Measurements from ENCODE around the gene CLDN3. TPM values are rescaled to one million over a fixed set of nuclear protein-coding genes. Genes with fewer than 3 reads are reported as not detected.

Gene CLDN3, protein sequence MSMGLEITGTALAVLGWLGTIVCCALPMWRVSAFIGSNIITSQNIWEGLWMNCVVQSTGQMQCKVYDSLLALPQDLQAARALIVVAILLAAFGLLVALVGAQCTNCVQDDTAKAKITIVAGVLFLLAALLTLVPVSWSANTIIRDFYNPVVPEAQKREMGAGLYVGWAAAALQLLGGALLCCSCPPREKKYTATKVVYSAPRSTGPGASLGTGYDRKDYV
- total RNA-seq (2022) (122 and 135 TPM in 2 replicates), Bru-seq, nascent RNA (percentile 76 among the genes with signal in this experiment), BruChase-seq, experiment 1, labeled RNA remaining after a 6-hour chase (percentile 97 among the genes with signal in this experiment), BruChase-seq, experiment 2, labeled RNA remaining after a 2-hour chase (percentile 98 among the genes with signal in this experiment)
- long read RNA-seq, transcript CLDN3-201 (1 exons, 1,274 nt): major isoform, 474 of 474 reads
- long read RNA-seq, partial matches to known transcripts: 0 of 474 reads
- long read RNA-seq, other reads (novel, unspliced or antisense): 0 of 474 reads

DNA sequence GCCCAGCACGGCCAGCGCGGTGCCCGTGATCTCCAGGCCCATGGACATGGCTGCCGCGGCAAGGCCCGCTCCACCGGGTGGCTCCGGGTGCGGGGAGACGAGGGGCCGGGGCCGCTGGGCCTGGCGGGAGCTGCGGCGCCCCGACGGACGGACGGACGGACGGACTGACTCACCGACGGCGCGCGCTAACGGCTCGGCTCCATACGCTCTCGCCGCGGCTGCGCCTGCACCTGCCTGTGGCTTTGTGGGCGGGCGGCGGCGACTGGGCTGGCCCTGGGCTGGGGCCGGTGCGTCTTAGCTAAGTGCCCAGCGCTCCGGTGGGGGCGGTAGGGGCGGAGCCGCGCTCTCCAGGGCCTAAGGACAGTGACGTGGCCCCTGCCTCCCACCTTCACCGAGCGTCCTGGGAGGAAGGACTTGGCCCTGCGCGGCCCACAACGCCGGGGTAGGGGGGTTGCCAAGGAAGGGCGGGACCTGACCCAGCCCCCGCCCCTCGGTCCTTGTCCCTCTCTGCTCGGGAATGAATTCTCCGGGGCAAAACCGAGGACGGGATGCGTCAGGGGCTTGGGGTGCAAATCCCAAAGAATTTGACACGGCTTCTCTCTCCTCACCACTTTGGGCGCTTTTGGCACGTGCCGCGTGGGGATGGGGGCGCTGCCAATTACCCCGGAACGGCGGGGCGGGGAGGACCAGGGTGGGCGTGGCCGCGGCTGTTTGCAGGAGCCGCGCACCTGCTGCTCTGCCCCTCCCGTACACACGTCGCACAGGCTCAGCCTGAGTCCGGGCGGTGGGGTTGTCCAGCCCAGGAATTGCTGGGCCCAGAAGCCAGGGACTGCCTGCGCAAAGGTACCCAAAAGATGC is at the start of gene CLDN3:
CLDN3 (minus strand) TSS at position 269 of the 858 bp plus-strand sequence; CDS start at position 48, 221 bp downstream.
- CTCF ChIA-PET: interaction anchor here (0.7 to 1.2 kb wide), 5 partner anchors 27 to 84 kb away, joined by 3 to 4 read pairs (median 4); partner anchors contain the start of gene ABHD11
- H3K36me3 Mint-ChIP-seq (ENCODE audit: insufficient read depth, unreplicated experiment): peaks cover 37% of the 10 kb centered on the region
- peak; percentile 95 for DNase-seq
- intact Hi-C loops (cut with micrococcal nuclease; ENCODE audit: unreplicated experiment): loop anchor here (2.0 kb wide), 1 partner anchor 81 kb away; no protein-coding TSS in a partner anchor
- H3K4me1 Mint-ChIP-seq (ENCODE audit: low read depth, unreplicated experiment): peaks cover 17% of the 10 kb centered on the region
- no peaks in the 10 kb centered on the region for H3K9me3 Mint-ChIP-seq (ENCODE audit: low read depth, unreplicated experiment)
- no TSS peak for BruUV-seq (replicated peaks)
- peak within 1 kb of the TSS; percentile 88 for H3K4me3 Mint-ChIP-seq (ENCODE audit: low read depth, unreplicated experiment)
- H3K27me3 Mint-ChIP-seq (ENCODE audit: unreplicated experiment): no peaks in the 10 kb centered on the region
- peak within 1 kb of the TSS; percentile 69 for H3K27ac Mint-ChIP-seq (ENCODE audit: unreplicated experiment)
- no peak for TF ChIP-seq CTCF (IDR thresholded peaks at IDR 0.05; ENCODE audit: unreplicated experiment)

DNA sequence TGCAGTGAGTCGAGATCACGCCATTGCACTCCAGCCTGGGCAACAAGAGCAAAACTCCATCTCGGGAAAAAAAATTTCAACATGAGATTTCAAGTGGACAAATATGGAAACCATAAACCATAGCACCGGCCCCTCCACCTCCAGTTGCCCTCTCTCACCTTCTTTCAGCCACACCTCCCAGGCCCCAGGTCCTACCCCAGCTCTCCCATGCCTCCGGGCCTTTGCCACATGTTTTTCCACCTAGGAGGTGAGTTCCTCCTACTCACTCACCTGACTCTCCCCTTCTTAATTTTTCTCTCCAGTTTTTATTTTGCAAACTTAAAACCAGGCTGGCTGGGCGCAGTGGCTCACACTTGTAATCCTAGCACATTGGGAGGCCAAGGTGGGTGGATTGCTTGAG is 47.1 kb upstream of the CLDN3 start:
- CTCF ChIA-PET: interaction anchor here (0.6 kb wide), 1 partner anchor 19 kb away, joined by 3 read pairs; no protein-coding TSS in a partner anchor
- no peak for DNase-seq
- no peaks in the 10 kb centered on the region for H3K27me3 Mint-ChIP-seq (ENCODE audit: unreplicated experiment)
- H3K4me1 Mint-ChIP-seq (ENCODE audit: low read depth, unreplicated experiment): peaks cover 10% of the 10 kb centered on the region
- BruUV-seq (replicated peaks): no TSS peak
- intact Hi-C loops (cut with micrococcal nuclease; ENCODE audit: unreplicated experiment): no loop called here
- no peaks in the 10 kb centered on the region for H3K9me3 Mint-ChIP-seq (ENCODE audit: low read depth, unreplicated experiment)
- no peak for TF ChIP-seq CTCF (IDR thresholded peaks at IDR 0.05; ENCODE audit: unreplicated experiment)
- H3K27ac Mint-ChIP-seq (ENCODE audit: unreplicated experiment): no peak overlapping the region
- no peak overlapping the region for H3K4me3 Mint-ChIP-seq (ENCODE audit: low read depth, unreplicated experiment)
- peaks cover 4% of the 10 kb centered on the region for H3K36me3 Mint-ChIP-seq (ENCODE audit: insufficient read depth, unreplicated experiment)

- H3K36me3 Mint-ChIP-seq (ENCODE audit: insufficient read depth, unreplicated experiment): peaks cover 4% of the 10 kb centered on the region
- no peak overlapping the region for H3K27ac Mint-ChIP-seq (ENCODE audit: unreplicated experiment)
- CTCF ChIA-PET: interaction anchor here (0.9 kb wide), 1 partner anchor 183 kb away, joined by 5 read pairs; no protein-coding TSS in a partner anchor
- no peak for DNase-seq
- no peak for TF ChIP-seq CTCF (IDR thresholded peaks at IDR 0.05; ENCODE audit: unreplicated experiment)
- intact Hi-C loops (cut with micrococcal nuclease; ENCODE audit: unreplicated experiment): no loop called here
- no peaks in the 10 kb centered on the region for H3K27me3 Mint-ChIP-seq (ENCODE audit: unreplicated experiment)
- H3K4me1 Mint-ChIP-seq (ENCODE audit: low read depth, unreplicated experiment): no peaks in the 10 kb centered on the region
- H3K9me3 Mint-ChIP-seq (ENCODE audit: low read depth, unreplicated experiment): no peaks in the 10 kb centered on the region
- H3K4me3 Mint-ChIP-seq (ENCODE audit: low read depth, unreplicated experiment): no peak overlapping the region
- no TSS peak for BruUV-seq (replicated peaks)
Measured at GRCh38 chr7:73815436-73815835, 45.4 kb upstream of the CLDN3 start.

DNA sequence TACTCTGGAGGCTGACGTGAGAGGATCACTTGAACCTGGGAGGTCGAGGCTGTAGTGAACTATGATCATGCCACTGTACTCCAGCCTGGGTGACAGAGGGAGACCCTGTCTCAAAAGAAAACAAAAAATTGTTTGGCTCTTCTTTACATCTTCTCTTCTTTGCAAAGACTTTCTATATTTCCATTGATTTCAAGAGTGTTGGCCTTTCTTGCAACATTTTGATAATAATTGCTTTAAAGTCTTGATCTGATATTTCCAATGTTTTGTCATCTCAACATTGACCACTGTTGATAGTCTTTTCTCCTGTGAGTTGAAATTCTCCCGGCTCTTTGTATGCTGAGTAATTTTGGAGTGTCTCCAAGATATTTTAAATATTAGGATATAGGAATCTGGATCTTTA is 42.9 kb upstream of the CLDN3 start:
- peaks cover 10% of the 10 kb centered on the region for H3K36me3 Mint-ChIP-seq (ENCODE audit: insufficient read depth, unreplicated experiment)
- peaks cover 7% of the 10 kb centered on the region for H3K4me1 Mint-ChIP-seq (ENCODE audit: low read depth, unreplicated experiment)
- no TSS peak for BruUV-seq (replicated peaks)
- H3K27ac Mint-ChIP-seq (ENCODE audit: unreplicated experiment): no peak overlapping the region
- H3K27me3 Mint-ChIP-seq (ENCODE audit: unreplicated experiment): no peaks in the 10 kb centered on the region
- DNase-seq: no peak
- intact Hi-C loops (cut with micrococcal nuclease; ENCODE audit: unreplicated experiment): no loop called here
- H3K4me3 Mint-ChIP-seq (ENCODE audit: low read depth, unreplicated experiment): no peak overlapping the region
- no peak for TF ChIP-seq CTCF (IDR thresholded peaks at IDR 0.05; ENCODE audit: unreplicated experiment)
- no peaks in the 10 kb centered on the region for H3K9me3 Mint-ChIP-seq (ENCODE audit: low read depth, unreplicated experiment)
- CTCF ChIA-PET: no interaction called here

Data from Calu3 (cell line).